ENCODE measurements around the gene DEDD2.

DEDD2 gene

DNA sequence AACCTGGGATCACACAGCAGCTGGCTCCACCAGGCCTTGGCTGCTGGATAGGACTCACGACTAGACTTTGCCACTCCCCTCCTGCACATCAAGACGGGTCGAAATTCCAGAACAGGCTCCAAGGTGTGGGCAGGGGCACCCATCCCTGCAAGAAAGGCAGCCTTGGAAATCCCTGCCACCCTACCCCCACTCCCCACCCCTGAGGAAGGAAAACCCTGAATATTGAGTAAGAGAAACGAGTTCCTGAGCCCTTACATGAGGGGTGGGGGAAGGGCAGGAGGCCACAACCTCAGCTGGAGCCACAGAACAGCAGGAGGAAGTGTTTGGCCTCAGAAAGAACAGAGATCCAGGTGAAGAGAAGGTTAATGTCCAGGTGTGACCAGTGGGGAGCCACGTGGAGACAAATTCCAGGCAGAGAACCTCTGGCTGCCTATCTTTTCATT lies 20.1 kb downstream of the DEDD2 start:
- DNase-seq: no peak

DNA sequence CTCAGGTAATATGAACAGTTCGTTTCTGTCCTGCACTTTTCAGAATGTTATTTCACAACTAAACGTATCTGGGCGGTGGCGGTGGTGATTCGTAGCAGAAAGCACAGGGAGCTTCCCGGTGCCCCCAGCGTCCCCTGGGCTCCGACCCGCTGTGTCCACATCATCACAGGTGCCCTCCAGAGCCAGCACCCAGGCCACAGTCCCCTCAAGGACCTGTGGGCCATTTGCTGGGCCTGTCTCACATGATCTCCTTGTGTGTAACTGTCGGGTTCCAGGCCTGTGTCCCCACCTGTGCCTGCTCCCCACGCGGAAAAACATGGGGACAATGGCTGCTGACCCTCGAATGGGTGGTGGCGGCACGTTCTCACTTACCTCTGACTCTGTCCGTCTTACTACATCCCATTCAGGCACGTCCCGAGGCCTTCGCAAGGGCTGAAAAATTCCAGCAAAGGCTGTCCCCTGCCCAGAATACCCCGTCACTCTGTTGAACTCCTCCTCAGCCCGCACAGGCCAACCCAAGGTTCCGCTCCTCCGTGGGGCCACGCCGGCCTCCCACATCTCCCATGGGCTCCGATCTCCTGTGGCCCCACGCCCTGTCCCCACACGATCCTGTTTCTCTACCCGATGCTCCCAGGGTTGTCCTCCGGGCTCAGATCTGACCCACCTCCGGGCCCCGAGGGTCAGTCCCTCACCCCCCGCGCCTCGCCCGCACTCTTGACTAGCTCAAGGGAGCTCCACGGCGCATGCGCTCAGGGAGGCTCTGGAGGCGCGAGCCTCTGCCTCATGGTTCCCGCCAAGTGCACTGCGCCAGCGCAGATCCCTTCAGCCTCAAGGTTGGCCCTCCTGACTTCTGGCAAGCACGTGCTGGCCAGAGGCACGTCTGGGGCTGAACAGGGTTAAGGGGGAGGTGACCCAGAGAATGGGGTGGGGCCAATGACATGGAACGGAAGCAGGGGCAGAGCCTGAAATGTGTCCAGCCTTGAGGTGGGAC lies 21.2 kb downstream of the DEDD2 start:
- DNase-seq: no peak

DNA sequence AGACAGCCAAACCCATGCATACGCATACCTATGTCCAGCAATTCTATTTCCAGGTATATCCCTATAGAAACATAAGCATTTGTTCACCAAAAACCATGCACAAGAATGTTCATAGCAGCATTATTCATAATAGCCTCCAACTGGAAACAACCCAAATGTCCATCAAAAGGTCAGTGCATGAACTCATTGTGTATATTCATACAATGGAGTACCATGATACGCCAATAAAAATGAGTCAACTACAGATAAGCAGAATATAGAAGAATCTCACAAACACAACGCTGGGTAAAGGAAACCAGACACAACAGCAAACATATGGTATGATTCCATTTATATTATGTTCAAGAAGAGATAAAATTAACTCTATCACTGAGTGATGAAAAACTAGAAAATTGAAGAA lies 23.8 kb downstream of the DEDD2 start:
- DNase-seq: no peak

DNA sequence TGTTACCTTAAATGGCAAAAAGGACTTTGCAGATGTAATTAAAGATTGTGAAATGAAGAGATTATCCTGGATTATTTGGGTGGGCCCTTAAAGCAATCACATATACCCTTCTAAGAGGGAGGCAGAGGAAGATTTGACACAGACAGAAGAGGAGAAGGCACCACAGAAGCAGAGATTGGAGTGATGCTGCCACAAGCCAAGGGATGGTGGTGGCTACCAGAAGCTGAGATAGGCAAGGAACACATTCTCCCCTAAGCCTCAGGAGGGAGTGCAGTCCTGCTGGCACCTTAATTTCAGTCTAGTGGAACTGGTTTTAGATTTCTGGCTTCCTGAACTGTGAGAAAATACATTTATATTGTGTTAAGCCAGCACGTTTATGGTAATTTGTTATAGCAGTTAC lies 24.2 kb downstream of the DEDD2 start:
- no peak for DNase-seq

DNA sequence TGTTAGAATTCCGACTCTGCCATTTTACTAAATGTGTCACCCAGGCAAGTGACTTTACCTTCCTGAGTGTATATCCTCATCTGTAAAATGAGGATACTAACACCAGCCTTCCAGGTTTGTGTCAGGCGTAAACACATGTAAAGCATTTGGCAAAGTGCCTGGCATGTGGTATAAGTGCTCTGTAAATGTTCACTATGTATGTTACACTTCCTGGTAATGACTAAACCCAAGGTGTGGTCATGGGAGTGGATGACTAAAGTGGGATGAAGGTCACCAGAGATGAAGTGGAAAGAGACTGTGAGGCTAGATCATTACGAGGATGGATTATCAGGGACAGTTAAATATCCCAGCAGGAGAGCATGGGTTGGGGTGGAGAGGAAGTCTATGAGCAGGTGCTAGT lies 25.6 kb downstream of the DEDD2 start:
- DNase-seq: no peak

DNA sequence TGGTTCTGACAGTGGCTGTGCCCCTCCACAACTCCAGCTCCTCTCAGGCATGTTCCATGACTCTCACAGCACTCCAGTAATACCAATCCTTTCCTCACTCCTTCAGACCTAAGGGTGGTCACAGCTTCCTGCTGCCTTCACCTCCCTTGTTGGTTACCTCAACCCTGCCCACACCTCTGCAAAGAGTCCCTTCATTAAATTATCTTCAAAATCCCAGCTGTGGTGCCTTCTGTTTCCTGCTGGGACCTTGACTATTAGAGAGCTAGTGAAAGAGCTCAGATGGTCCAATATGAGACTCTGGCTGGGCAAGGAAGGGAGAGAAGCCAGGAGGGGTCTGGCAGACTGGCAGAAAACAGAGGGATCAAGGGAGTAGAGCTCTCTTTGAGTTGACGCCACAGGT lies 26.1 kb downstream of the DEDD2 start:
- no peak for DNase-seq

DNA sequence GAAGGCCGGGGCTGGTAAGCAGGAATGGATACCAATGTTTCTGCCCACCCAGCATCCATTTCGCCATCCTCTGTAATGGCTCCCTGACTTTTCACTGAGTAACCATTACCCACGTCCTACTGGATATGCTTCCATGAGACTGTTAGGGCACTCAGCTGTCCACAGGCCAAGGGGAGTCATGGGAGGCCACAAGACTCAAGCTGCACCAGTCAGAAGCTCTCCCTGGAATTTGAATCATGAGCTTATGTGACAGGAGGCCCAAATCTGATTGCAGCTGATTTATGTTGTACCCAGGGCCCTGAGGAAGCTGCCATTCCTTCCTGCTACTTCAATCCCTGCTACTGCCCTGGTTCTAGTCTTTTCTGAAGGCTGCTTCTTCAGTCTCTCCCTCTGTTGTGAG lies 28.3 kb downstream of the DEDD2 start:
- DNase-seq: no peak

DNA sequence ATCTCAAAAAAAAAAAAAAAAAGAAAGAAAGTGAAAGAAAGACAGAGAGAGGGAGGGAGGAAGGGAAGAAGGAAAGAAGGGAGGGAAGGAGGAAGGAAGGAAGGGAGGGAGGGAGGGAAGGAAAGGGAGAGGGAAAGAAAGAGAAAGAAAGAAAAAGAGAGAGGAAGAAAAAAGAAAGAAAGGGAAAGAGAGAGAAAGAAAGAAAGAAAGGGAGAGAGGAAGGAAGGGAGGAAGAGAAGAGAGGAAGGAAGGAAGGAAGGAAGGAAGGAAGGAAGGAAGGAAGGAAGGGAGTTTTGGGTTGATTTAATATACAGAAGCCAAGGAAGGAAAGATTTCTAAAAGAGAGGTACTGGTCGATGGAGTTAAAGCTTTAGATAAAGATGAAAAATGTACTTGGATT lies 28.8 kb downstream of the DEDD2 start:
- no peak for DNase-seq

DNA sequence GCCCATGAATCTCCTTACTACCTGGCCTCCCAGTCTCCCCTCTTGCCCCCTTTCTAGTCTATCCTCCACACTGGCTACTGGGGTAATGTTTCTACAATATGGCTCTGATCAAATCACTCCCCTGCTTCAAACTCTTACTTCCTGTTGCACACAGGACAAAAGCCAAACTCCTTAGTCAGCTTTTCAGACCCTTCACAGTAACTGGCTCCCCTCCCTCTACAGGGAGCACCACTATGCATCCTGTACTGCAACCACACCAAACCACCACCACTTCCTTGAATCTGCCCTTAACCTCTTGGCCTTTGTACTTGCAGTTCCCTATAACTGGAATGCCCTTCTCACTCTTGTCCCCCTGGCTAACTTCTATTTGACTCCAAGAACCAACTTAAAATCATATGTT lies 32.2 kb downstream of the DEDD2 start:
- no peak for DNase-seq

DNA sequence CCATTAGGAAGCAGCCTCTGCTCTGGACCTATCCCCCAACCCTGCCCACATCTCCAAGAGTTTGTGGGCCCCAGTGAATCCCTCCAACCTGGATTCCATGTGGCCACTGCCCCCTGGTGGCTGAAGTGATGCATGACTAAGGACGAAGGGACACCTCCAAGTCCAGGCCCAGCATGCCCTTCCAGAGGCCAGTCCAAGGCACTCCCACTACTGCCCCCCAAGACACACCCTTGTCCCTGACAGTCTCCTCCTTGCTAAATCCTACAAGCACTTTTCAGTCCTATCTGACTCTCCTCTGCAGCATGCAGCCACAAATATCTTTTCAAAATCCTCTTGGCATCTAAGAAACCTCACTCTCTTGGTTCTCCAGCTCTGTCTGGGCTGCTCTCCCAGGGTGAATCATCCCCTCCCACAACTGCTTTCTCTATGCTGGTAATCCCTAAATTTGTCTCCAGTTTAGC lies 33.0 kb downstream of the DEDD2 start:
- no peak for DNase-seq

DNA sequence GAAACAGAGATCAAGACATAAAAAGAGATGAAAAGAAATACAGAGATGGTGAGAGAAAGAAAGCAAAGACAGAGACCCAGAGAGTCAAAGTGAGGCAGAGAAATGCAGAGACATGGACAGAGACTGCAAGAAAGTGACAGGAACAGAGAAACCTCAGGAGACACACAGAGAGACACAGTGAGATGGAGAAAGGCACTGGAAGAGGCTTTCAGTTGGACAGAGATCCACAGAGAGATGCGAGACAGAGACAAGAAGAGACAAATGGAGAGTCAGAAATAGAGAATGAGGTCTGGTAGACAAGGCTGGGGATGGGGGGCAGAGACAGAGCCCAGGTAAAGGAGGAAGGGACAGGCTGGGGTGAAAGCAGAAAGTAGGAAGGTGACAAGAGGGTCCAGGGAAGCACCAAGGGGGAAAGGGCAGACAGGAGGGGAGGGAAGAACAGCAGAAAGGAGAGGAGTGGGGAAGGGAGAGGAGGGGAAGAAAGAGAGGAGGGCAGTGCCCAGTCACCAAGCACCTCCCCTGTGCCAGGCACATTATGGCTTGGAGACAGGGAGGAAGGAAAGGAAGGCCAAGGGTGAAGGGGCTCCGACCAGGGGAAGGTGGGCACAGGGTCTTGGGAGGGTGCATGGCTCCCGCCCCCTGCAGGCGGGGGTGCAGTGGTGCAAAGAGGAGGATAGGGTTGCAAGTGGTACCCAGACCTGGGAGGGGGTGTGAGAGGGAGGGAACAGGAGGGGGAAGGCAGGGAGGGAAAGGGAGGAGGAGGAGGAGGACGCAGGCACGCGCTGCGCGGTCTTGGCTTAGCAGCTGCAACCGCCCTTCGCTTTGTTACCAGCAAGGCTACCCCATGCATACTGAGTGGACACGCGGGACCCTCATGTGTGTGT lies 38.4 kb downstream of the DEDD2 start:
- peak; percentile 50 for DNase-seq

DNA sequence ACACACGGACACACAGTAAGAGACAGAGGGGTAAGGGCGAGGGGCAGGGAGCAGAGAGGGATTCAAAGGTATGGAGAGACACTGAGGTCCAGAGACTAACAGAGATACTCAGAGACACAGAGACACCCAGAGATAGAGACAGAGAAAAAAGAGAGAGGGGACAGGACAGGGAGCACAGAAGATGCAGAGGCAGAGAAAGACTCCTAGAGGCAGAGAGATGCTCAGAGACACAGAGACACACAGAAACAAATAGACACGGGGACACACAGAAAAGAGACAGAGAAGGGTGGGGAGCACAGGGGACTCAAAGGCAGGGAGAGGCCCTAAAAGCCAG lies 39.8 kb downstream of the DEDD2 start:
- DNase-seq: no peak

DNA sequence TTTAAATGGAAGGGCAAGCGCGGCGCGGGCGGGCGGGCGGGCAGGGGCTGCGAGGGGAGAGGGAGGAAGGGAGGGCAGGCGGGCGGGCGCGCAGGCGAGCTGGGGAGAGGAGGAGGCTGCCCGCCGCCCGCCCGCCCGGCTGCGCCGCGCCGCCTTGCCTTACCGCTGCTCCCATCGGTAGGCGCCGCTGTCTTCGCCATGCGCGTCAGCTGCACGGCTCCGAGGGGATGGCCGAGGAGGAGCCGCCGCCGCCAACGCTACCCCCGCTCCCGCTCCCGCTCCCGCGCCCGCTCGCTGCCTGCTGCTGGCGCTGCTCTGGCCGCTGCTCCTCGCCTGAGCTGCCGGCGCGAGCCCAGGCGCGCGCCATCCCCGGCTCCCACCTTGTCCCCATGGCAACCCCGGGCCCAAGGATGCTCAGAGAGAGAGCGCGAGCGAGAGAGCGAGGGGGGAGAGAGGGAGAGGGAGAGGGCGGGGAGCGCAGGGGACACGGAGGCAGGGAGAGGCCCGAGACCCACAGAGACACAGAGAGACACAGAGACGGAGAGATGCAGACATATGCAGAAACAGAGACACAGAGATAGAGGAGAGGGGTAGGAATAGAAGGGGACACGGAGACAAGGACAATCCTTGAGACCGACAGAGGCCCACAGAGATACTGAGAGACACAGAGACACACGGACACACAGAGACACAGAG lies 40.3 kb downstream of the DEDD2 start:
- DNase-seq: peak; percentile 65

DNA sequence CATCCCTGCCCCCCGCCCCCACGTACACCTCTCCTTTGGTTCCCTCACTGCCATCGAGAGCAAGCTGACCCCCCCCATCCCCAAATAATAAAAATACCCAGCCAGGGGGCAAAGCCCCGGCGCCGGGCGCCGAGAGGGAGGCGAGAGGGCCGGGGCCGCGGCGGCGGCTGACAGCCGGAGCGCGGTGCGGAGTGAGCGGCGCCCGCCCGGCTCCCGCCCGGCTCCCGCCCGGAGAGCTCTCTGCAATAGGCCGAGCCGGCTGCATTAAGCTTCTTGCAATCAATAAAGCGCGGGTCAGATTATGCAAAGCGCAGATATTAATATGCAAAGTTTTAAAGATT lies 40.9 kb downstream of the DEDD2 start:
- no peak for DNase-seq

DNA sequence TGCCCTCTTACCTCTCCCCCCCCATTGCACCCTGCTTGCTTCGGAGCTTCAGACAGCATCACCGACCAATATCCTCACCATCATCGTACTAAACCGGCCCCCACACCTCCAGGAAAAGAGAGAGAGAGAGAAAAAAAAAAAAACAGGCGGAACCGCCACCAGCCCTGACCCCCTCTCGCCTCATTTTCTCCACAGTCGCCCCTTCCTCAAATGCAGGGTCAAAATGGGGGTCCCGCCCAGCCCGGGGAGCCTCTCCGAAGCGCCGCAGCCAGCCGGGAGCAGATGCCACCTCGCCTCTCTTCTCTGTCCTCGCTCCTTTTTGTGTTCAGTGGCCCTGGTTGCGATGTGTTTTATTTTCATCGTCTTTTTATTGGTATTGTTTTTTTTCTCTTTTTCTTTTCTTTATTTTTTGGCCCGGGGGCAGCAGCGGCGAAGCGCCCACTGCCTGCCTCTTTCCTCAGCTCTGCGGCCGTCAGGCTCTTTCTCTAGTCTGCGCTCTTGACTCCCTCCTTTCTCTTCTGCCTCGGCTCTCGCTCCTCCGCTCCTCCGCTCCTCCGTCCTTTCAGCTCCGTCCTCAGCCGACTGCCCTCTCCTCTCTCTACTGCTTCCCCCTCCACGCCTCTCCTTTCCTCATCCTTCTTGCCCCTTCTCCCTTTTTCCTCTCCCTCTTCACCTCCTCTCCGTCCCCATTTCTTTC lies 41.4 kb downstream of the DEDD2 start:
- DNase-seq: no peak

DNA sequence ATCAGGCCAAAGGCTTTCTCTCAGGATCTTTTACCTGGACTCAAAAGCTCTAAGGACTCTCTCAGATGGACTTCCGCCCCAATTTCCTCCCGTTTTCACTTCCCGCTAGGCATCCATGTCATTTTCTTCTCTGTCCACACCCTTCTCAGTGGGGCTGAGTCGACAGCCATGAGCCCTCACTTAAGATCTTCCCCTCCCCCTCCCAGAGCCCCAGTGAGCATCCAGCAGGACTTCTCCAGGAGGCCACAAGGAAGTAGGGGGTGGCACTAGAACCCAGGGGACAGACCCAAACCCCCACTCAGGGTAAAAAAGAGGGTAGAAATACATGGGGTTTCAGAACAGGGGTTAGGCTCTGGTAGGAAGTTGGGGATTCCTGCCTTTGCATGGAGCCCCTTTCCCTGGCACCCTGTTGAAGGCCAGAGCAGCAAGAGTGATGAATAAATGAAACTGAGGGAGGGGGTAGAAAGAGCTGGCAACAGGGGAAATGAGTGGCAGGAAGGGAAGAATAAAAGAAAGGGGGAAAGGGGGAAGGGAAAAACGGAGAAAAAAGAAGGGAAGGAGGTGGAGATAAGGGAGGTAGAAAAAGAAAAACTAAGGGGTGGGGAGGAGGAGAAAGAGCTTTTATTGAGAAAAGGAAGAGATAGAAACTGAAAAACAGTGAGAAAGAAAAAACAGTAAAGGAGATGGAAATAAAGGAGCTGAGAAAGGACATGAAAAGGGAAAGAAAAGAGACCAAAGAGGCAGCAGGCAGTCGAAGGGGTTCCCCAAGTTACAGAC lies 42.3 kb downstream of the DEDD2 start:
- DNase-seq: no peak

DNA sequence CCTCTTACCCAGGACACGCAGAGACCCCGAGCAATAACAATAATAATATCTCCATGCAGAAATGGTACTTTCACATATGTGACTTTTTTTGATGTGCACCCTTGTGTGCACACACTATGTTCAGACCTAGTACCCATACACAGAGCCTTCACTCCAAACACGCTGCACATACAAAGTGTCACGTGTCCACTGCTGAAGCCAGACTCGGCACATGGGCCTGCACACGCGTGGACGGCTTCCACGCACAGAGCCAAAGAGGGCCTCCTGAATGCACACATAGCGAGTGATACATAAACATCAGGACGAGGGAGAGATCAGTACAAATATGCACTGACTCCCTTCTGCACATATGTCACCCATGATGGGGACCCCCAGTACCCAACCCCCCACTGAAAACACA lies 43.3 kb downstream of the DEDD2 start:
- no peak for DNase-seq

DNA sequence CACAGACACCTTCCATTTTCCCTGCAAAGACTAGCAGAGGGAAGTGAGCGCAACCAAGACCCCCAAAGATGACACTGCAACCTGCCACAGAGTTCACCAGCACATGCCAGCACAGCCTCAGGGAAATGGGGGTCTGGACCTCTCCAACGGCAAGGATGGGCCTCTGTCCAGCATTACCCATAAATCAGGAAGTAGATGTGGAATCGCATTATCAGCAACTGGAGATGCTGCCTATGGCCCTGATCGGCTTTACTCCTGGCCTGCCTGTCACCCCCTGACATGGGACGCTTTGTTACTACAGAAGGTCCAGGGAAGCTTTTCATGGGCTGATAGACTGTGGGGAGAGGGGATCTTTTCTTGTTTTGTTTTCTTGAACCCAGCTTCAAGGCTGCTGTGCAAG lies 43.8 kb downstream of the DEDD2 start:
- DNase-seq: no peak

DNA sequence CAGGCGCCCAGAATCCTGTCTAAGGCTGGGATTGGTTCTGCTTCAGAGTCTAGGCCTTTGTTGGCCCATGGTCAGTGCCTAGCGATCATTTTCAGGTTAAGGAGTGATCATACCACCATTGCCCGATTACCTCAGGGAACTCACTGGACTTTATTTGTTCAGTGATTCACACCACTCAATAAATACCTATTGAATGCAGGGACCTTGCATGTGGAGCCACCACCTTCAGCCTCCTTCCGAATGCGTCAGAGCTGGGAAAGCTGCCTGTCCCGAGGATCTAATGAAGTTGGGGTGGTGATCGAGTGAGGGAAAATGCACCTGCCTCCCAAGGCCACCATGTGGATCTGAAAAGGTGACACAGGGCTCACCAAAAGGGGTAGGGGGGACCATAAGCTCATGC lies 45.2 kb downstream of the DEDD2 start:
- no peak for DNase-seq

DNA sequence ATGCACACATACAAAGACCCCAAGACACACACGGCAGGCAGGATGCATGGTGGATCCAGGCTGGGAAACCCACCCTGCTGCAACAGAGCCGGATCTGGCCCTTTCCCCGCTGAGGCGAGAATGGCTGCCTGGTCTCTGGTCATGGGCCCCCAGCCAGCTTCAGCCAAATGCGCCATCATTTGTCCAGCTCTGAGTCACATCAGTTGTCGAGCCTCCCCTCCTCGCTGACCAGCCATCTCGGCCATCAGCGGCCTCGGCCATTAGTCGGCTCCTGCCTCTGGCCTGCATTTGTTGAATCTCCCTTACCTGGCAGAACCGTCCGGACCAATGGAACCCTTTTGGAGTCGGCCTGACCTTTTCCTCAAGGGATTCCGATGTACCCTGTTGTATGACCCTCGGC lies 46.8 kb downstream of the DEDD2 start:
- no peak for DNase-seq

DNA sequence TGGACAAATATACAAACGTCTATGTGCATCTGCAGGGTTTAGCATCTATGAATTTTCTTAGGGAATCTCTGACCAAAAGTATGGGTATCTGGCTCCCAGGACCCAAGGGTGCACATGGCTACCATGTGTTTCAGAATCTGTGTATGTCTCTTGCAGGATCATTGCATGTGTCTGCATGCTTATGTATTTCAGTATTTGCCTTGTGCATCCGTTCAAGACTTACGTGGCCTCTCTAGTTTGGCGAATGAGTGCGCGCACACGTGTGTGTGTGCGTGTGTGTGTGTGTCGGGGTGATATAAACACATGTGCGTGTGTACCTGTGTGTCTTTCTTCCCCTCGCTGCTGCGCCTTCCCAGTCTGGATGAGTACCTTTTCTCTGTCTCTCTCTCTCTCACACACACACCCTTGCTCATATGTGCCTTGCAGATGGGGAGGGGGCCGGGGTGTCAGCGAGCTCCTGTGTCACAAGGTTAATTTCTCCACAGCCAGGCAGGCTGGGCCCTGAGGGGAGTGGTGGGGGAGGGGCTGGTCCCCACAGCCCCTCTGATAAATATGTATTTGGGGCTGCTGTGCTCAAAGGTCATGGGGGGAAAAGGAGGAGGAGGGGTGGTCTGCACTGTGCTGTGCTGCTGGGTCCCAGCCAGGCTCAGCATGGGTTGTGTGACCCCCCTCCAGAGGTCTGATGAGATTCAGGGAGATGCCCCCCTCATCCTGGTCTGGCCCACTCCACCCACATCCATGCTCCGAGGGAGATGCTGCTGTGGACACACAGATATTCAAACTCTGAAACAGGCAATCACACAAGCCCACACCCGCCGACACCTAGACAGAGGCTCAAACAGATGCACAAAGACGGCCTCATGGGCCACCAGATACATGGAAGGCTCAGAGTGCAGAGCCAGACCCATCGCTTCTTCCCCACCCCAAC lies 47.7 kb downstream of the DEDD2 start:
- DNase-seq: no peak
